ENCODE measurements around the gene DNLZ. TPM values are rescaled to one million over a fixed set of nuclear protein-coding genes. Genes with fewer than 3 reads are reported as not detected.
A peak's percentile ranks its signal among the peaks of the same experiment; 100 is the strongest.

DNLZ gene
- total and polyA plus RNA-seq, 9 of the 15 experiments (the other 6 are each of a cell fraction or from before 2014, with no cell fraction given), result 0.17 to 44.6 (median 3.4) TPM

GRCh38 chr9:136374183-136374575 lies 10.6 kb upstream of the DNLZ start:
- peak overlapping the region; percentile 89 to 93; a peak in 3 of 4 replicates for H3K9ac ChIP-seq (ENCODE audit: insufficient read depth in 1 of 2, low read depth in 2 of 2, low read length in 2 of 2)
- WGBS (ENCODE audit: insufficient coverage, low coverage, missing lambda C conversion rate), result 93% methylated on average over 7 of the region's 14 CpGs

More at GRCh38 chr9:136374183-136374575, 10.6 kb upstream of the DNLZ start:
- Histone ChIP-seq H3K36me3 (ENCODE audit: control insufficient read depth, insufficient read depth, low read length) (peaks cover 81% of the 10 kb centered on the region; the same call in 2 of the 3 replicates), H3K4me1 (replicated peaks in 1 of 2; ENCODE audit: control insufficient read depth in 2 of 2, insufficient read depth in 2 of 2, low read length in 2 of 2) (peaks cover 9 to 86% of the 10 kb centered on the region in 2 experiments; a peak in 4 of 5 replicates), H3K27ac (ENCODE audit: extremely low read depth, low read depth, low read length) (peak overlapping the region; percentile 79; the same call in 1 of the 3 replicates), H3K27me3 (ENCODE audit: control insufficient read depth in 2 of 2, insufficient read depth in 2 of 2, low read length in 2 of 2) (no peaks in the 10 kb centered on the region), H3K9me1 (ENCODE audit: control insufficient read depth, insufficient read depth, low read length) (no peaks in the 10 kb centered on the region), H3K79me2 (ENCODE audit: control insufficient read depth, insufficient read depth, low read length) (peaks cover 24% of the 10 kb centered on the region), H4K20me1 (replicated peaks; ENCODE audit: control insufficient read depth, insufficient read depth, low read length) (no peaks in the 10 kb centered on the region), H3K9me3 (replicated peaks; ENCODE audit: control insufficient read depth, insufficient read depth, low read depth, low read length) (no peaks in the 10 kb centered on the region), H2AFZ (ENCODE audit: low read depth, low read length) (no peak overlapping the region), H3K4me2 (ENCODE audit: insufficient read depth, low read length) (peak overlapping the region; percentile 95), H3K4me3 (peak overlapping the region; percentile 55)
- no peak for FAIRE-seq
- in situ Hi-C loops (cut with MboI), result no loop called here
- no TSS peak for BruUV-seq (replicated peaks)
- TF ChIP-seq ZNF449 (CRISPR knock-in tag; IDR thresholded peaks at IDR 0.05), result no peak
- TF ChIP-seq MTA2 (IDR thresholded peaks at IDR 0.05; ENCODE audit: low read depth), result no peak
- no peak for TF ChIP-seq MCM2 (IDR thresholded peaks at IDR 0.05; ENCODE audit: low read depth)
- TF ChIP-seq ZNF696 (CRISPR knock-in tag; conservative IDR thresholded peaks at IDR 0.05), result no peak
- no peak for TF ChIP-seq ZBTB9 (CRISPR knock-in tag; IDR thresholded peaks at IDR 0.05)
- no peak for TF ChIP-seq GABPA (tag; conservative IDR thresholded peaks at IDR 0.05; ENCODE audit: low read depth)
- TF ChIP-seq ZBTB7A (IDR thresholded peaks at IDR 0.05; ENCODE audit: borderline replicate concordance, control insufficient read depth, low read depth, low read length), result no peak
- TF ChIP-seq ZNF12 (CRISPR knock-in tag; IDR thresholded peaks at IDR 0.05), result no peak
- TF ChIP-seq ZFP30 (CRISPR knock-in tag; IDR thresholded peaks at IDR 0.05; ENCODE audit: borderline replicate concordance), result no peak
- no peak for TF ChIP-seq HDAC8 (tag; IDR thresholded peaks at IDR 0.05)
- no peak for TF ChIP-seq AFF1 (IDR thresholded peaks at IDR 0.05; ENCODE audit: low read depth in 1 of 2, partially characterized antibody in 2 of 2)
- POLR2A ChIA-PET, result interaction anchor here (0.6 to 1.0 kb wide), 8 partner anchors 8 to 869 kb away, joined by 3 to 8 read pairs (median 4); partner anchors contain the start of gene DNLZ
- no peak for DNase-seq (ENCODE audit: extremely low read depth in 1 of 4, low spot score in 3 of 4)
- CTCF ChIA-PET (ENCODE audit: low intra/inter-chr PET ratio), result no interaction called here
- intact Hi-C loops (cut with micrococcal nuclease), result no loop called here
- ATAC-seq, result no peak

Measured in K562 (cell line).